Kidney epithelial cell (primary cell): Measurements from ENCODE around the gene MRPS18B. TPM values are rescaled to one million over a fixed set of nuclear protein-coding genes. Genes with fewer than 3 reads are reported as not detected.

Source experiments
- DNase-seq: peaks from one replicate; pipeline ENCODE4 v3.0.0-alpha.2; 2010; ENCODE audit warnings: low read depth
- H3K27me3 ChIP-seq: 2 replicates; pipeline ENCODE4 v1.6.0; 2011; ENCODE audit warnings: low read length; ENCODE audit not compliant: control insufficient read depth, insufficient read depth
- H3K36me3 ChIP-seq: 2 replicates; pipeline ENCODE4 v1.5.1; 2011; ENCODE audit warnings: low read length; ENCODE audit not compliant: control insufficient read depth, insufficient read depth
- H3K4me3 ChIP-seq: 2 replicates; pipeline ENCODE4 v1.5.1; 2011; ENCODE audit warnings: low read depth, mild to moderate bottlenecking, control low read depth, low read length
- CTCF ChIP-seq: IDR thresholded peaks from 2 replicates; pipeline ENCODE4 v1.5.1; 2011; ENCODE audit warnings: mild to moderate bottlenecking, moderate library complexity, low read length, control low read depth, inconsistent platforms; ENCODE audit not compliant: insufficient read depth, poor library complexity, severe bottlenecking
- total RNA-seq: library from RNA; depleted of rRNA; stranded (reverse); fragments of >200 nt; gene quantifications from 2 replicates; pipeline ENCODE4 v1.2.3, GENCODE V29; 2015

The MRPS18B gene
- total RNA-seq, 1 donor from 2014 or later, result 56.4 TPM

GRCh38 chr6:30616811-30617564, 652 bp upstream of the MRPS18B start, which contains the start of gene PPP1R10:
Gene PPP1R10 (minus strand): TSS chr6:30617243. CDS start chr6:30609944, 7,299 bp downstream.
- peaks cover 2% of the 10 kb centered on the region for H3K36me3 ChIP-seq
- DNase-seq, result peak; percentile 99
- no peaks in the 10 kb centered on the region for H3K27me3 ChIP-seq
- no peak for TF ChIP-seq CTCF
- H3K4me3 ChIP-seq, result peak within 1 kb of the TSS; percentile 93

GRCh38 chr6:30618270-30618797, 694 bp downstream of the MRPS18B start:
- H3K27me3 ChIP-seq, result no peaks in the 10 kb centered on the region
- no peak for DNase-seq
- H3K4me3 ChIP-seq, result peak overlapping the region; percentile 89
- peaks cover 5% of the 10 kb centered on the region for H3K36me3 ChIP-seq
- no peak for TF ChIP-seq CTCF

- Histone ChIP-seq H3K4me3 (no peak overlapping the region), H3K36me3 (peaks cover 5% of the 10 kb centered on the region), H3K27me3 (no peaks in the 10 kb centered on the region)
- DNase-seq, result no peak
- TF ChIP-seq CTCF, result no peak
These were observed 1.9 kb downstream of the MRPS18B start for GRCh38 chr6:30619561-30619960.

DNA sequence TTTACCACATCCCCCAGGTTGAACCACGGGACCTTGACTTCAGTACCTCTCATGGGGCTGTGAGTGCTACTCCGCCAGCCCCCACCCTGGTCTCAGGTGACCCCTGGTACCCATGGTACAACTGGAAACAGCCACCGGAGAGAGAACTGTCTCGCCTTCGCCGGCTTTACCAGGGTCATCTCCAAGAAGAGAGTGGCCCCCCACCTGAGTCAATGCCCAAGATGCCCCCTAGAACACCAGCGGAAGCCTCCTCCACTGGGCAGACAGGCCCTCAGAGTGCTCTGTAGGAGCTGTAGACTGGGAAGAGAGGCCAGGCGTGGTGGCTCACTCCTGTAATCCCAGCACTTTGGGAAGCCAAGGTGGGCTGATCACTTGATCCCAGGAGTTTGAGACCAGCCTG, 7.9 kb downstream of the MRPS18B start:
- Histone ChIP-seq H3K4me3 (no peak overlapping the region), H3K27me3 (no peaks in the 10 kb centered on the region), H3K36me3 (peaks cover 3% of the 10 kb centered on the region)
- no peak for TF ChIP-seq CTCF
- no peak for DNase-seq

DNA sequence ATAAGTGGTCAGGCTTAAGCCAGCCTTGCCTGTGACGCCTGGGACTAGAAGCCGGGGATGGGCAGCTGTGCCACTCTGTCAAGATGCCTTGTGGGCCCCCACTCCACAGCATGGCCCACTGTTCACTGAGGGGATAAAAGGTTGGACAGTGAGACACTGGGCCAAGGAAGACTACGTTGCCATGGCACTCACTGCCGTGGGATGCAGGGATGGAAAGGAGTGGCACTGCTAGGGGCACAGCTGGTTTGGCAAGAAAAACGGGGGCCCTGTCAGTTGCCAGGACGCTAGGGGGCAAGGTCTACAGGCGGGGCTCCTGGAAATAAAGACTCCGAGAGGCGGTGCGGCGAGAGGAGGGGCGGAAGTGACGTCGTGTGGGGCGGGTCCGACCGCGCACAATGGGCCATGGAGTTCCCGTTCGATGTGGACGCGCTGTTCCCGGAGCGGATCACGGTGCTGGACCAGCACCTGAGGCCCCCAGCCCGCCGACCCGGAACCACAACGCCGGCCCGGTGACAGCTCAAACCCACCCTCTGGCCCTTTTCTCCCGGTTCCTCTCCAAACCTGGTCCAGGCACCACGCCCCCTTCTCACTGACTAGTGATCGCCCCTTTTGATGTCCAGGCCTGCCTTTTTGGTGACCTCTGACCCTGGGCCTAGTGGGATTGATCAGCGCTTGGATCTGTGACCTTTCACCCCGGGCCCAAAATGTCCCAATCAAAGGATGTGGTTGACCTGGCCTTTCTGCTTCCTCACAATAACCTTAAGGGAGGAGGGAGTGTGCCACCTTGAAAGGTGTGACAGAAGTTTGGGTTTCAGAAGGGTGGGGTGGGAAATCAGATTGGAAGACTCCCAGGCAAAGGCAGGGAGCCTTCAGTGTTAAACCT, 9.1 kb downstream of the MRPS18B start, which contains the start of gene ATAT1:
TSS of gene ATAT1 (plus strand) at position 391 of the 883 bp plus-strand sequence.
- Histone ChIP-seq H3K4me3 (peak within 1 kb of the TSS; percentile 62), H3K27me3 (no peaks in the 10 kb centered on the region), H3K36me3 (peaks cover 3% of the 10 kb centered on the region)
- peak; percentile 43 for TF ChIP-seq CTCF
- no peak for DNase-seq
